HCEC 1CT (cell line): Measurements from ENCODE around the gene ADGRG2.

Experiments
- DNase-seq: peaks from one replicate; pipeline ENCODE4 v3.0.0-alpha.2; 2017

Gene ADGRG2

GRCh38 chrX:18949944-18950301 is 172.3 kb downstream of the ADGRG2 start:
- no peak for DNase-seq

- no peak for DNase-seq
Measured at GRCh38 chrX:18949291-18949943, 172.9 kb downstream of the ADGRG2 start.

GRCh38 chrX:18946611-18947010 is 175.7 kb downstream of the ADGRG2 start:
- no peak for DNase-seq

GRCh38 chrX:18946157-18946556 is 176.1 kb downstream of the ADGRG2 start:
- no peak for DNase-seq

GRCh38 chrX:18945483-18945882 is 176.8 kb downstream of the ADGRG2 start:
- DNase-seq: no peak

GRCh38 chrX:18944482-18944881 is 177.8 kb downstream of the ADGRG2 start:
- DNase-seq: no peak

GRCh38 chrX:18941896-18942295 is 180.4 kb downstream of the ADGRG2 start:
- DNase-seq: no peak
